ENCODE results near the gene PIBF1.
A peak's percentile ranks its signal among the peaks of the same experiment; 100 is the strongest.
"Not testable (repeated sequence)": the region's sequence is repeated elsewhere in the genome, so short reads cannot be mapped to it uniquely, and the experiment has no call there.

The PIBF1 gene

GRCh38 chr13:72820156-72820897 lies 38.4 kb downstream of the PIBF1 start:
- DNase-seq (ENCODE audit: low read depth, low spot score), result no peak
- no peak overlapping the region for H3K27ac ChIP-seq

GRCh38 chr13:72820898-72821279 lies 39.0 kb downstream of the PIBF1 start:
- DNase-seq (ENCODE audit: low read depth, low spot score), result no peak
- no peak overlapping the region for H3K27ac ChIP-seq

GRCh38 chr13:72823081-72823480 lies 41.1 kb downstream of the PIBF1 start:
- H3K27ac ChIP-seq, result no peak overlapping the region
- no peak for DNase-seq (ENCODE audit: low read depth, low spot score)

GRCh38 chr13:72823724-72824123 lies 41.8 kb downstream of the PIBF1 start:
- DNase-seq (ENCODE audit: low read depth, low spot score), result no peak
- H3K27ac ChIP-seq, result no peak overlapping the region

GRCh38 chr13:72834601-72835000 lies 52.7 kb downstream of the PIBF1 start:
- no peak overlapping the region for H3K27ac ChIP-seq
- DNase-seq (ENCODE audit: low read depth, low spot score), result no peak

- H3K27ac ChIP-seq, result peak overlapping the region; percentile 5
- DNase-seq (ENCODE audit: low read depth, low spot score), result peak; percentile 10
These were observed 58.0 kb downstream of the PIBF1 start for GRCh38 chr13:72839831-72840426.

- DNase-seq (ENCODE audit: low read depth, low spot score), result no peak
- H3K27ac ChIP-seq, result no peak overlapping the region
These were observed 61.1 kb downstream of the PIBF1 start for GRCh38 chr13:72842991-72843390.

- DNase-seq (ENCODE audit: low read depth, low spot score); H3K27ac ChIP-seq: not testable (repeated sequence)
These were observed 63.2 kb downstream of the PIBF1 start for GRCh38 chr13:72845148-72845547.

GRCh38 chr13:72849571-72849970 lies 67.6 kb downstream of the PIBF1 start:
- no peak overlapping the region for H3K27ac ChIP-seq
- no peak for DNase-seq (ENCODE audit: low read depth, low spot score)

GRCh38 chr13:72850959-72851677 lies 69.2 kb downstream of the PIBF1 start:
- no peak overlapping the region for H3K27ac ChIP-seq
- no peak for DNase-seq (ENCODE audit: low read depth, low spot score)

- DNase-seq (ENCODE audit: low read depth, low spot score), result no peak
- no peak overlapping the region for H3K27ac ChIP-seq
These were observed 69.7 kb downstream of the PIBF1 start for GRCh38 chr13:72851678-72852014.

- no peak for DNase-seq (ENCODE audit: low read depth, low spot score)
- H3K27ac ChIP-seq, result no peak overlapping the region
These were observed 70.3 kb downstream of the PIBF1 start for GRCh38 chr13:72852207-72852606.

- DNase-seq (ENCODE audit: low read depth, low spot score), result no peak
- H3K27ac ChIP-seq, result no peak overlapping the region
These were observed 71.1 kb downstream of the PIBF1 start for GRCh38 chr13:72853000-72853399.

GRCh38 chr13:72864142-72865011 lies 82.4 kb downstream of the PIBF1 start:
- no peak overlapping the region for H3K27ac ChIP-seq
- DNase-seq (ENCODE audit: low read depth, low spot score), result no peak

- peak overlapping the region; percentile 8 for H3K27ac ChIP-seq
- DNase-seq (ENCODE audit: low read depth, low spot score), result no peak
These were observed 86.3 kb downstream of the PIBF1 start for GRCh38 chr13:72868229-72868628.

- no peak overlapping the region for H3K27ac ChIP-seq
- DNase-seq (ENCODE audit: low read depth, low spot score), result no peak
These were observed 93.3 kb downstream of the PIBF1 start for GRCh38 chr13:72875233-72875632.

- no peak for DNase-seq (ENCODE audit: low read depth, low spot score)
- no peak overlapping the region for H3K27ac ChIP-seq
These were observed 102.2 kb downstream of the PIBF1 start for GRCh38 chr13:72884101-72884500.

GRCh38 chr13:72886272-72887067 lies 104.5 kb downstream of the PIBF1 start:
- no peak for DNase-seq (ENCODE audit: low read depth, low spot score)
- H3K27ac ChIP-seq, result no peak overlapping the region

- DNase-seq (ENCODE audit: low read depth, low spot score), result no peak
- H3K27ac ChIP-seq, result no peak overlapping the region
These were observed 107.6 kb downstream of the PIBF1 start for GRCh38 chr13:72889495-72889894.

GRCh38 chr13:72890546-72890945 lies 108.6 kb downstream of the PIBF1 start:
- no peak overlapping the region for H3K27ac ChIP-seq
- DNase-seq (ENCODE audit: low read depth, low spot score), result no peak
